A375 (cell line): ENCODE measurements around the gene VCY1B. TPM values are rescaled to one million over a fixed set of nuclear protein-coding genes. Genes with fewer than 3 reads are reported as not detected.

ENCODE experiments used
- total RNA-seq: library from RNA; depleted of rRNA; stranded (reverse); fragments of >200 nt; shearing (Covaris generic); gene quantifications from 2 replicates; pipeline ENCODE4 v1.2.3, GENCODE V29; 2014; rRNA removed

The VCY1B gene
- not detected in 2 replicates for total RNA-seq

DNA sequence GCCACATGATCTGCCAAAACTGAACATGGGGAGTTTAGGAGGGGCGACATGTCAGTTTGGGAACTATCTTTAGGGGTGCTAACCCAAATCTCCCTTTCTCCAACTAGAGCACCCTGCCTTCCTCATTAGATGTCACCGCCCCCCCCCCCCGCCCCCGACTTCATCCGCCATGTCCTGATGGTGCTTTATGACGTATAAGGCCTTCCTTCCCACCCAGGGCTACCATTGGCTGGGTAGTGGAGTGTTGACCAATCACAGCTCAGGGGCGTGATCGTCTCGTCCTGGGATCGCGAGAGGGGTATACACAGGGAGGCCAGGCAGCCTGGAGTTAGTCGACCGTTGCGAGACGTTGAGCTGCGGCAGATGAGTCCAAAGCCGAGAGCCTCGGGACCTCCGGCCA, at the start of gene VCY1B:
Gene VCY1B, plus strand, starts transcription at position 301 of the 400 bp plus-strand sequence. Its CDS starts 63 bp downstream, at position 364.

Other genes starting within 250 kb of the VCY1B start
- gene VCY, start 69.8 kb upstream of the VCY1B start, total RNA-seq, result not detected in 2 replicates